Caki2 (cell line): ENCODE results near the gene ARL3. TPM values are rescaled to one million over a fixed set of nuclear protein-coding genes. Genes with fewer than 3 reads are reported as not detected.
"Not testable (repeated sequence)": the region's sequence is repeated elsewhere in the genome, so short reads cannot be mapped to it uniquely, and the experiment has no call there.

Experiments used
- DNase-seq: peaks from one replicate; pipeline ENCODE4 v3.0.0-alpha.2; 2015; ENCODE audit warnings: low read depth
- in situ Hi-C: cut with HindIII; loops from 2 replicates; pipeline ENCODE4 v1.10.0; 2016; ENCODE audit warnings: low sequenced_read_pairs, low pct_unique_long_range_greater_than_20kb, mixed read lengths
- total RNA-seq: library from RNA; depleted of rRNA; stranded (reverse); fragments of >200 nt; shearing (Covaris generic); gene quantifications from 2 replicates; pipeline ENCODE4 v1.2.3, GENCODE V29; 2014; ENCODE audit warnings: low replicate concordance

ARL3 gene
- total RNA-seq, 1 experiment from 2014 or later: 14.3 TPM

DNA sequence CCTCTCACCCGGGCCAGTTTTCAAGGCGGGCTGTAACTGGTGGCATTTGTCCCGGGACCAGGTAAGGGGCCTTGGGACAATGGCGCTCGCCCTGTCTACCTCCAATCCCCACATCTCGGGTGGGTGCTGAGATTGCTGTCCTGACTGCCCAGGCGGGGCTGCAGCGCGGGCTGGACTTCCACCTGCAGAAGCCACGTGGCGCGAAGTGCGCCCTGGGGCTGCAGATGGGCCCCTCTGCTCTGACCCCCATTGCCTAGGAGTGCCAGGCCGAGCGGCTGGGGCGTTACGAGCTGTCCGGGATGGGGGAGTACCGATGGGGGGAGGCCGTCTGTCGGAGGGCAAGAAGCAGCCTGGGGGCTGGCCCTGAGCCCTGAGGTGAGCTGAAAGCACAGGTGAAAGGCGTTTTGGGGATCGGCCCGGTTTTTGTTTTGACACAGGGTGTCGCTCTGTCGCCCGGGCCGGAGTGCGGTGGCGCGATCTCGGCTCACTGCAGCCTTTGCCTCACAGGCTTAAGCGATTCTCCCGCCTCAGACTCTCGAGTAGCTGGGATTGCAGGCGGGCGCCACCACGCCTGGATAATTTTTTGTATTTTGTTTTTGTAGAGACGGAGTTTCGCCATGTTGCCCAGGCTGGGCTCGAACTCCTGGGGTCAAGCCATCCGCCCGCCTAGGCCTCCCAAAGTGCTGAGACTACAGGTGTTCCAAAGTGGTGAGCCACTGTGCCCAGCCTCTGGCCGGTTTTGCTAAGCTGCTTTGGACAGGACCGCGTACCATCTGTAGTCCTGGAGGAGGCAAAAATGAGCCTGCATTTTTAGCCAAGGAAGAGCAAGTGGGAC, 641 bp upstream of the ARL3 start, which contains the start of gene SFXN2:
SFXN2 (plus strand) TSS at position 16 of the 835 bp plus-strand sequence. CDS start 12,001 bp downstream, outside the sequence.
- no peak for DNase-seq
- in situ Hi-C loops: no loop called here

DNA sequence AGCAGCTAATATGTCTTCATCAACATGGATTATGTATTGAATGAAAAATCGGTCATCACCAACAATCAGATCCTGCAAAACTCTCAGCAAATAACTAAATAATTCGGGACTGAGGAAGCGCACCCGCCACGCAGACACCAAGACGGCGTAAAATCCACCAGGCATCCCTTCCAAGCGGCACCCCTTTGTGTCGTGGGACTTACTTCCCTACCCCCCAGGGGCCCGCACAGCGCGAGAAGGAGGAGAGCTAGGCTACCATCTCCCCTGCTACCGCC, 721 bp downstream of the ARL3 start:
- in situ Hi-C loops: no loop called here
- DNase-seq: no peak

DNA sequence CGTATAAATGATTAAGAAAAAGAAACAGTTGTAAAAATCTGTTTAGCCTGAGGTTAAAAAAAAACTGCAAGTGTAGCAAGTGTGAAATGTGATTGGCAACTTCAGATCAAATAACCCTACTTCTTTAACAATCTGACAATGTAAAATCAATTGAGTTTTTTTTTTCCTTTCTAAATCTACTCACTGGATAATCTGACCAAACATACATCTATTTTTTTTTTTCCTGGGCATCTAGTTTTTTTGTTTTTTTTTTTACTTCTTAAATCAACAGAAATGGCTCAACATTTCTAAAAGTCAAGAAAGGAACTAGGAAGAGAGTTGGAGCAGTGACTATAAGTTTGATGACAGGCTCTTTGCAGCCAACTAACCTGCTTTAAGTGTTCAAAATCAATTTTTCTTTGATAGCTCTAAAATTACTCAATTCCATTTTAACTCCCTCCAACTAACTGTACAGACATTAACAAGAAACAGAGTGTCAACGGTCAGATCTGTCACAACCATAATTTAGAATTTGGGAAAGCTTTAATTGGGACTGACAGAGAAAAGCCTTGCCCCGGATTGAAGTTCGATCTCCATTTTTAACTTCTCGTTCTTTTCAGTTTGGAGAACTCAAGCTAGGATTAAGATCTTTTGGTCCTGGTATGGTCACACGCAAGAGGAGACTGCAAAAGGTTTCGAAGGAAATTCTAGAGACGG, 1.2 kb downstream of the ARL3 start:
- in situ Hi-C loops: no loop called here
- DNase-seq: no peak

- no peak for DNase-seq
- in situ Hi-C loops: no loop called here
Observed at GRCh38 chr10:102712089-102712488, 2.1 kb downstream of the ARL3 start.

GRCh38 chr10:102710609-102711008, 3.6 kb downstream of the ARL3 start:
- in situ Hi-C loops: no loop called here
- DNase-seq: no peak

- in situ Hi-C loops: no loop called here
- no peak for DNase-seq
Observed at GRCh38 chr10:102705531-102705930, 8.7 kb downstream of the ARL3 start.

DNA sequence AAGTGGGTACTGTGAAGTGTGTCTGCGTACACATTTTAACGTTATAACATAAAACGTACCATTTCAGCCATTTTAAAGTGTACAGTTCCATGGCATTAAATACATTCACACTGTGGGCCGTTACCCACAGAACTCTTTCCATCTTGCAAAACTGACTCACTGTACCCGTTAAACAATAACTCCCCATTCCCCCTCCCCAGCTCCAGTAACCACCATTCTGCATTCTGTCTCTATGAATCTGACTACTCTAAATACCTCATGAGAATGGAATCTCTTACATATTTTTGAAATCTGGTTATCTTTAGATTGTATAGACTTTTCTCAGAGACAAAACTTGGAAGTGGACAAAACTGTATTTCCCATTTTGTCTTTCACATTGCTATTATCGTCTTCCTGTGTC, 9.3 kb downstream of the ARL3 start:
- in situ Hi-C loops: no loop called here
- peak; percentile 51 for DNase-seq

GRCh38 chr10:102702742-102703141, 11.5 kb downstream of the ARL3 start:
- in situ Hi-C loops: no loop called here
- no peak for DNase-seq

- in situ Hi-C loops: no loop called here
- DNase-seq: no peak
Observed at GRCh38 chr10:102701796-102702195, 12.4 kb downstream of the ARL3 start.

DNA sequence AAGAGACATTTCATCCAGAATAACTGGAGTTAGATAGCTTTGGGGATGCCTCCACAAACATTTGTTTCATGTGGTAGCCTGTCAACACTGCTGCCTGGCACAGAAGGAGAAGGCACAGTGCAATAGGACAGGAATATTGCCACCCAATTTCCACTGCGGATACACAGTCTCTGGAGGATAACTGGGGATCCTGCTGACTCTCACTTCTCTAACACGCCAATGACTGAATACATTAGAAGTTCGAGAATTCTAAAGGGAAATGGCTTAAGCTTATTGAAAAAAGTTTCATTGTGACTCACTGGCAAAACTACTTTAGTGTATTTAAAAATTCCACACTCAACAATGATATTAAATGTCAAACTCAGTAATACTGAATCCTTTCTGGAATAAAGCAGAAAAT, 12.9 kb downstream of the ARL3 start:
- no peak for DNase-seq
- in situ Hi-C loops: no loop called here

- DNase-seq: no peak
- in situ Hi-C loops: no loop called here
Observed at GRCh38 chr10:102698894-102699293, 15.3 kb downstream of the ARL3 start.

GRCh38 chr10:102696736-102697135, 17.5 kb downstream of the ARL3 start:
- DNase-seq: no peak
- in situ Hi-C loops: no loop called here

GRCh38 chr10:102695401-102695800, 18.8 kb downstream of the ARL3 start:
- DNase-seq, in situ Hi-C loops: not testable (repeated sequence)

- DNase-seq: no peak
- in situ Hi-C loops: no loop called here
Observed at GRCh38 chr10:102691285-102692066, 22.7 kb downstream of the ARL3 start.

DNA sequence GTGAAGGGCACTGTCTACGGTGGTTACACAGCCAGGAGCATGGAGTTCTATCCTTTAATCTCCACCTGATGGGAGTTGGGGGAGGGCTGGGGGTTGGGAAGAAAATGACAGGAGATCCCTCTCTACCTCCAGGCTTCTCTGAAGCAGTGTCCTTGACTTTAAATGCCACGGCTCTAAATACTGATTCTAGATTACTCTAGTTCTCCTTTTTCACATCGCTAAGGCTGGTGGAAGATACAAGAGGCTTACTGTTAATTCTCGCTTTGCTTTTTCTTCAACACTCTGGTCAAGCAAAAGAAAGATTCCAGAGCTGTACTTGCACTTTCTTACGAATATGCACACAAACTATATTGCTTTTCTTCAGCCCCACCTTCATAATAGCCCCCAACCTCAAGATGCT, 30.5 kb downstream of the ARL3 start:
- in situ Hi-C loops: no loop called here
- no peak for DNase-seq

DNA sequence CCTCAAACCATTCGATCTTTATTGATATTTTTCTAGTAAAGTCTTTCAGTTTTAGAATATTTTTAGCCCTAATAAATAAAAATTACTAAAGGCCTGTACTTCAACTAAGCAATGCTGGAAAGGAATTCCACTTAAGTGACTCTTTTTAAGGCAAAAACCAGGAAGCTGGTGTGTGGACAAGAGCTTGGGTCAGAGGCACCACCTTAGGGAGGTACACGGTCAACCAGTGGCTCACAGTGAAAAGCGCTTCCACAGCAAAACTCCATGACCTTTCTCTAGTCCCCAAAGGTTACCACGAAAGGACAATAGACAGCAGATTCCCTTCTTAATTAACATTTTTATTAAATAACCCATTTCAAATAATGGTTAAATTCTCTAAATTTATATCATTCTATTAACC, 31.2 kb downstream of the ARL3 start:
- in situ Hi-C loops: no loop called here
- no peak for DNase-seq

GRCh38 chr10:102682416-102682815, 31.8 kb downstream of the ARL3 start:
- in situ Hi-C loops: no loop called here
- no peak for DNase-seq

- in situ Hi-C loops: no loop called here
- DNase-seq: no peak
Observed at GRCh38 chr10:102681696-102682095, 32.5 kb downstream of the ARL3 start.

DNA sequence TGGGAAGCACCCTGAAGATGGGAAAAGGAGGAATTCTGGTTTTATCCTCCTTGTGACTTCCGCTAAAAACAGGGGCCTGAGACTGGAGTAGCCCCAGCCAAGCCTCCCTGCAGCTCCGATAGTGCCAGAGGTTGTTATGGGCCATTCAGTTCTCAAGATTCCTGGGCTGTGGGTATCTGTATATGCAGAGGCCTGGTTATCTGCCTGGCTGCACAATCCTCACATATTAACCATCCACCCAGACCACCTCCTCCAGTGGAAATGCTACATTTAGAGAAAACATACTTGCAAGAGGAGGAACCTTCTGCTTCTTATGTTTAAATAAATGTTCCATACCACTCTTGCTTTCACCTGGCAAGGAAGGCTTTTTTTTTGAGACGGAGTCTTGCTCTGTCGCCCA, 34.6 kb downstream of the ARL3 start:
- in situ Hi-C loops: no loop called here
- DNase-seq: peak; percentile 50
